DMS114 treated with DMSO at 0.1 percent for 48 hours (cell line): ENCODE data around the gene PPP2R2D.
"Not testable (repeated sequence)": the region's sequence is repeated elsewhere in the genome, so short reads cannot be mapped to it uniquely, and the experiment has no call there.

ENCODE experiments used
- DNase-seq: peaks from one replicate; lab custom pipeline; 2025; ENCODE audit not compliant: unreplicated experiment; lab: John Stamatoyannopoulos, UW

The PPP2R2D gene

GRCh38 chr10:131946321-131946751 is 45.5 kb downstream of the PPP2R2D start:
- DNase-seq = no peak

- no peak for DNase-seq
These were observed 46.1 kb downstream of the PPP2R2D start for GRCh38 chr10:131946880-131947279.

- no peak for DNase-seq
These were observed 47.0 kb downstream of the PPP2R2D start for GRCh38 chr10:131947631-131948347.

- no peak for DNase-seq
These were observed 47.7 kb downstream of the PPP2R2D start for GRCh38 chr10:131948501-131948900.

- no peak for DNase-seq
These were observed 48.4 kb downstream of the PPP2R2D start for GRCh38 chr10:131949041-131949862.

GRCh38 chr10:131949908-131950307 is 49.1 kb downstream of the PPP2R2D start:
- DNase-seq = not testable (repeated sequence)

- DNase-seq = no peak
These were observed 53.7 kb downstream of the PPP2R2D start for GRCh38 chr10:131954356-131954965.

- DNase-seq = no peak
These were observed 55.0 kb downstream of the PPP2R2D start for GRCh38 chr10:131955591-131956340.

GRCh38 chr10:131959841-131960240 is 59.0 kb downstream of the PPP2R2D start:
- no peak for DNase-seq

GRCh38 chr10:131960631-131961046 is 59.8 kb downstream of the PPP2R2D start:
- DNase-seq = no peak

- DNase-seq = no peak
These were observed 60.4 kb downstream of the PPP2R2D start for GRCh38 chr10:131961047-131961776.

- no peak for DNase-seq
These were observed 61.2 kb downstream of the PPP2R2D start for GRCh38 chr10:131961777-131962662.

GRCh38 chr10:131963350-131963749 is 62.5 kb downstream of the PPP2R2D start:
- DNase-seq = no peak

GRCh38 chr10:131963811-131964210 is 63.0 kb downstream of the PPP2R2D start:
- DNase-seq = no peak

GRCh38 chr10:131964298-131964697 is 63.5 kb downstream of the PPP2R2D start:
- no peak for DNase-seq

GRCh38 chr10:131968949-131969348 is 68.1 kb downstream of the PPP2R2D start:
- DNase-seq = no peak

- no peak for DNase-seq
These were observed 70.1 kb downstream of the PPP2R2D start for GRCh38 chr10:131970946-131971345.

GRCh38 chr10:131971591-131971990 is 70.8 kb downstream of the PPP2R2D start:
- no peak for DNase-seq

- no peak for DNase-seq
These were observed 71.8 kb downstream of the PPP2R2D start for GRCh38 chr10:131972474-131973071.
